Nephron progenitor cell (in vitro differentiated cells): ENCODE results near the gene MED8.

Experiments
- DNase-seq: peaks from one replicate; pipeline ENCODE4 v3.0.0; 2021
- H3K27ac Mint-ChIP-seq: 2 replicates; pipeline ENCODE4 v1.8.0; 2021; ENCODE audit warnings: mild to moderate bottlenecking, moderate library complexity, mixed read lengths
- H3K27me3 Mint-ChIP-seq: 2 replicates; pipeline ENCODE4 v1.8.0; 2021; ENCODE audit warnings: mild to moderate bottlenecking, low read depth, mixed read lengths; ENCODE audit not compliant: poor library complexity
- H3K36me3 Mint-ChIP-seq: 2 replicates; pipeline ENCODE4 v1.8.0; 2021; ENCODE audit warnings: low read depth, mixed read lengths
- H3K4me1 Mint-ChIP-seq: 2 replicates; pipeline ENCODE4 v1.8.0; 2021; ENCODE audit warnings: mixed read lengths
- H3K4me3 Mint-ChIP-seq: 2 replicates; pipeline ENCODE4 v1.8.0; 2021; ENCODE audit warnings: mild to moderate bottlenecking, moderate library complexity, mixed read lengths
- H3K9me3 Mint-ChIP-seq: 2 replicates; pipeline ENCODE4 v1.8.0; 2021; ENCODE audit warnings: mild to moderate bottlenecking, moderate library complexity, mixed read lengths
- CTCF ChIP-seq: fragments of 200-600 bp; sonication (generic); IDR thresholded peaks from 2 replicates; pipeline ENCODE4 v1.5.0; 2021; ENCODE audit warnings: antibody characterized with exemption

MED8 gene

GRCh38 chr1:43334453-43335205 is 55.0 kb downstream of the MED8 start:
- no peak for DNase-seq
- H3K27ac Mint-ChIP-seq, result peak overlapping the region; percentile 0
- TF ChIP-seq CTCF, result no peak
- peaks cover 7% of the 10 kb centered on the region for H3K27me3 Mint-ChIP-seq
- no peaks in the 10 kb centered on the region for H3K9me3 Mint-ChIP-seq
- H3K4me3 Mint-ChIP-seq, result no peak overlapping the region
- H3K36me3 Mint-ChIP-seq, result no peaks in the 10 kb centered on the region
- peaks cover 21% of the 10 kb centered on the region for H3K4me1 Mint-ChIP-seq
